Ectodermal cell (in vitro differentiated cells): ENCODE data around the gene COQ8B.

Source experiments
- H3K27ac ChIP-seq: 2 replicates; pipeline ENCODE4 v1.7.0; 2013; ENCODE audit warnings: mild to moderate bottlenecking, low read depth, low read length; ENCODE audit not compliant: insufficient read depth, poor library complexity, severe bottlenecking
- H3K27me3 ChIP-seq: 2 replicates; pipeline ENCODE4 v1.7.0; 2013; ENCODE audit warnings: mild to moderate bottlenecking, low read length; ENCODE audit not compliant: insufficient read depth, control insufficient read depth, poor library complexity, severe bottlenecking
- H3K36me3 ChIP-seq: one replicate; pipeline ENCODE4 v1.7.0; 2013; ENCODE audit warnings: low read length; ENCODE audit not compliant: control insufficient read depth, insufficient read depth
- H3K4me1 ChIP-seq: one replicate; pipeline ENCODE4 v1.7.0; 2013; ENCODE audit warnings: low read length; ENCODE audit not compliant: control insufficient read depth, insufficient read depth
- H3K4me3 ChIP-seq: 2 replicates; pipeline ENCODE4 v1.7.0; 2013; ENCODE audit warnings: low read depth, low read length, control low read depth; ENCODE audit not compliant: insufficient read depth
- H3K9me3 ChIP-seq: 2 replicates; pipeline ENCODE4 v1.7.0; 2013; ENCODE audit warnings: mild to moderate bottlenecking, low read length, moderate library complexity; ENCODE audit not compliant: control insufficient read depth
- WGBS, 2 experiments: methylation state at CpG; one replicate each; pipeline ENCODE4 v1.1.7; 2013; ENCODE audit warnings: missing lambda C conversion rate in 2 of 2; 5-methylcytosine and 5-hydroxymethylcytosine counted together

COQ8B gene

GRCh38 chr19:40704491-40705361 is 12.0 kb downstream of the COQ8B start:
- H3K4me3 ChIP-seq: no peak overlapping the region
- no peaks in the 10 kb centered on the region for H3K9me3 ChIP-seq
- no peaks in the 10 kb centered on the region for H3K4me1 ChIP-seq
- peaks cover 47% of the 10 kb centered on the region for H3K36me3 ChIP-seq
- WGBS, 2 experiments: 96% methylated on average over 18 of the region's 18 CpGs
- H3K27me3 ChIP-seq: no peaks in the 10 kb centered on the region
- H3K27ac ChIP-seq: no peak overlapping the region

- WGBS, 2 experiments: 88% methylated on average over 24 of the region's 24 CpGs
- H3K4me1 ChIP-seq: no peaks in the 10 kb centered on the region
- no peak overlapping the region for H3K27ac ChIP-seq
- no peaks in the 10 kb centered on the region for H3K27me3 ChIP-seq
- H3K4me3 ChIP-seq: no peak overlapping the region
- peaks cover 39% of the 10 kb centered on the region for H3K36me3 ChIP-seq
- H3K9me3 ChIP-seq: no peaks in the 10 kb centered on the region
Observed at GRCh38 chr19:40703029-40703755, 13.5 kb downstream of the COQ8B start.

GRCh38 chr19:40702337-40703012 is 14.2 kb downstream of the COQ8B start:
- H3K4me3 ChIP-seq: no peak overlapping the region
- peaks cover 39% of the 10 kb centered on the region for H3K36me3 ChIP-seq
- H3K27ac ChIP-seq: no peak overlapping the region
- H3K27me3 ChIP-seq: no peaks in the 10 kb centered on the region
- WGBS, 2 experiments: 63% methylated on average over 18 of the region's 18 CpGs
- no peaks in the 10 kb centered on the region for H3K4me1 ChIP-seq
- no peaks in the 10 kb centered on the region for H3K9me3 ChIP-seq

- H3K36me3 ChIP-seq: peaks cover 41% of the 10 kb centered on the region
Observed at GRCh38 chr19:40701758-40702157, 14.9 kb downstream of the COQ8B start.

GRCh38 chr19:40700083-40700482 is 16.6 kb downstream of the COQ8B start:
- WGBS, 2 experiments: 92 to 95% methylated on average over 9 of the region's 9 CpGs
- H3K4me3 ChIP-seq: no peak overlapping the region
- H3K4me1 ChIP-seq: no peaks in the 10 kb centered on the region
- H3K9me3 ChIP-seq: no peaks in the 10 kb centered on the region
- H3K27ac ChIP-seq: no peak overlapping the region
- no peaks in the 10 kb centered on the region for H3K27me3 ChIP-seq
- peaks cover 36% of the 10 kb centered on the region for H3K36me3 ChIP-seq

More at GRCh38 chr19:40701758-40702157, 14.9 kb downstream of the COQ8B start:
- 94 to 95% methylated on average over 6 of the region's 6 CpGs for WGBS, 2 experiments
- Histone ChIP-seq H3K9me3 (no peaks in the 10 kb centered on the region), H3K27ac (no peak overlapping the region), H3K4me3 (no peak overlapping the region), H3K4me1 (no peaks in the 10 kb centered on the region), H3K27me3 (no peaks in the 10 kb centered on the region)

- peaks cover 26% of the 10 kb centered on the region for H3K36me3 ChIP-seq
- no peak overlapping the region for H3K4me3 ChIP-seq
- no peaks in the 10 kb centered on the region for H3K9me3 ChIP-seq
- WGBS, 2 experiments: 92 to 93% methylated on average over 6 of the region's 6 CpGs
- H3K27ac ChIP-seq: no peak overlapping the region
- no peaks in the 10 kb centered on the region for H3K4me1 ChIP-seq
- H3K27me3 ChIP-seq: no peaks in the 10 kb centered on the region
Observed at GRCh38 chr19:40697007-40697406, 19.7 kb downstream of the COQ8B start.

GRCh38 chr19:40695881-40696280 is 20.8 kb downstream of the COQ8B start:
- peaks cover 4% of the 10 kb centered on the region for H3K4me1 ChIP-seq
- no peaks in the 10 kb centered on the region for H3K27me3 ChIP-seq
- WGBS, 2 experiments: 97 to 99% methylated on average over 4 to 5 of the region's 5 CpGs
- H3K36me3 ChIP-seq: peaks cover 17% of the 10 kb centered on the region
- H3K27ac ChIP-seq: no peak overlapping the region
- no peaks in the 10 kb centered on the region for H3K9me3 ChIP-seq
- no peak overlapping the region for H3K4me3 ChIP-seq

GRCh38 chr19:40693896-40694295 is 22.8 kb downstream of the COQ8B start:
- peaks cover 8% of the 10 kb centered on the region for H3K4me1 ChIP-seq
- H3K27me3 ChIP-seq: no peaks in the 10 kb centered on the region
- WGBS, 2 experiments: 93 to 95% methylated on average over 4 of the region's 4 CpGs
- peaks cover 9% of the 10 kb centered on the region for H3K36me3 ChIP-seq
- no peak overlapping the region for H3K4me3 ChIP-seq
- no peak overlapping the region for H3K27ac ChIP-seq
- no peaks in the 10 kb centered on the region for H3K9me3 ChIP-seq

GRCh38 chr19:40693150-40693788 is 23.4 kb downstream of the COQ8B start:
- H3K4me1 ChIP-seq: peaks cover 8% of the 10 kb centered on the region
- peaks cover 9% of the 10 kb centered on the region for H3K36me3 ChIP-seq
- 90 to 94% methylated on average over 11 of the region's 11 CpGs for WGBS, 2 experiments
- H3K27ac ChIP-seq: no peak overlapping the region
- no peak overlapping the region for H3K4me3 ChIP-seq
- H3K9me3 ChIP-seq: no peaks in the 10 kb centered on the region
- H3K27me3 ChIP-seq: no peaks in the 10 kb centered on the region
